B cell (primary cell): Measurements from ENCODE around the gene VWA8. TPM values are rescaled to one million over a fixed set of nuclear protein-coding genes. Genes with fewer than 3 reads are reported as not detected.

Source experiments
- ATAC-seq: fragments of 200-7000 bp; cut with Tn5 transposase; one replicate; pipeline ENCODE4 v1.10.0; 2021; ENCODE audit warnings: low read depth, mild to moderate bottlenecking, moderate number of reproducible peaks, moderate library complexity
- CTCF ChIA-PET: fragments of 350-600 bp; sonication (Branson Sonifier 250); formaldehyde crosslinking; loops from one replicate; lab custom pipeline; 2021; ENCODE audit warnings: antibody characterized with exemption, inconsistent platforms; lab: Charles Lee
- POLR2A ChIA-PET: fragments of 350-600 bp; sonication (Branson Sonifier 250); formaldehyde crosslinking; loops from one replicate; lab custom pipeline; 2021; ENCODE audit warnings: antibody characterized with exemption; lab: Charles Lee
- DNase-seq: peaks from one replicate; pipeline ENCODE4 v3.0.0; 2013
- H2AFZ ChIP-seq: 2 replicates; pipeline ENCODE4 v1.6.1; 2012; ENCODE audit warnings: mild to moderate bottlenecking, low read depth, low read length; ENCODE audit not compliant: insufficient read depth, poor library complexity, severe bottlenecking
- H3K27ac ChIP-seq, 2 donors: 1 replicate in 1 of 2; 2 replicates in 1 of 2; pipeline ENCODE4 v1.5.1; 2012 to 2013; ENCODE audit warnings: low read length in 2 of 2, mild to moderate bottlenecking in 2 of 2, moderate library complexity in 1 of 2
- H3K27me3 ChIP-seq, 4 experiments: fragments of 200-600 bp in 1 of 4; sonication (generic) in 1 of 4; replicated peaks in 1 of 4; 1 replicate in 2 of 4; 2 replicates in 2 of 4; pipeline versions ENCODE4 v1.6.1 to v1.7.0; 2013 to 2016; ENCODE audit warnings: low read length in 3 of 4, mild to moderate bottlenecking in 2 of 4, mixed read lengths in 1 of 4, moderate library complexity in 1 of 4; ENCODE audit not compliant: insufficient read depth in 4 of 4, control insufficient read depth in 3 of 4; ENCODE audit errors: control extremely low read depth in 1 of 4
- H3K36me3 ChIP-seq, 2 experiments: replicated peaks in 1 of 2; 1 replicate in 1 of 2; 2 replicates in 1 of 2; pipeline versions ENCODE4 v1.6.1 to v1.7.1; 2013; ENCODE audit warnings: low read length in 1 of 2; ENCODE audit not compliant: insufficient read depth in 2 of 2, control insufficient read depth in 1 of 2; ENCODE audit errors: control extremely low read depth in 1 of 2, extremely low read depth in 1 of 2
- H3K4me1 ChIP-seq, 2 donors: fragments of 200-600 bp in 1 of 2; sonication (generic) in 1 of 2; 1 replicate in 1 of 2; 2 replicates in 1 of 2; pipeline versions ENCODE4 v1.5.1 to v1.6.1; 2013 to 2017; ENCODE audit warnings: low read length in 2 of 2; ENCODE audit not compliant: control insufficient read depth in 2 of 2, insufficient read depth in 2 of 2
- H3K4me2 ChIP-seq: replicated peaks from 2 replicates; pipeline ENCODE3; 2012; ENCODE audit warnings: mild to moderate bottlenecking, low read depth, low read length; ENCODE audit not compliant: poor library complexity, severe bottlenecking
- H3K4me3 ChIP-seq, 5 experiments: fragments of 200-600 bp in 1 of 5; sonication (generic) in 1 of 5; 1 replicate in 3 of 5; 2 replicates in 2 of 5; pipeline versions ENCODE4 v1.5.1 to v1.7.0; 2011 to 2016; ENCODE audit warnings: low read length in 4 of 5, mild to moderate bottlenecking in 4 of 5, low read depth in 2 of 5, control low read depth in 1 of 5, moderate library complexity in 1 of 5; ENCODE audit not compliant: insufficient read depth in 1 of 5; ENCODE audit errors: control extremely low read depth in 1 of 5, extremely low read depth in 1 of 5
- H3K79me2 ChIP-seq: fragments of 200-600 bp; sonication (generic); one replicate; pipeline ENCODE4 v1.6.0; 2016; ENCODE audit warnings: low read length; ENCODE audit not compliant: control insufficient read depth, insufficient read depth
- H3K9ac ChIP-seq: fragments of 200-600 bp; sonication (generic); 2 replicates; pipeline ENCODE4 v1.6.1; 2017; ENCODE audit warnings: mild to moderate bottlenecking, low read length, moderate library complexity
- H3K9me3 ChIP-seq, 3 donors: one replicate each; pipeline versions ENCODE4 v1.6.1 to v1.7.1; 2013; ENCODE audit warnings: low read length in 2 of 3; ENCODE audit not compliant: control insufficient read depth in 2 of 3, insufficient read depth in 1 of 3; ENCODE audit errors: control extremely low read depth in 1 of 3
- H4K20me1 ChIP-seq: 2 replicates; pipeline ENCODE4 v1.6.0; 2012; ENCODE audit warnings: mild to moderate bottlenecking, low read length; ENCODE audit not compliant: insufficient read depth, control insufficient read depth, poor library complexity, severe bottlenecking
- H3K27ac Mint-ChIP-seq: one replicate; pipeline ENCODE4 v1.8.0; 2021; ENCODE audit warnings: mixed read lengths
- H3K27me3 Mint-ChIP-seq: one replicate; pipeline ENCODE4 v1.8.0; 2021; ENCODE audit warnings: mixed read lengths
- H3K4me1 Mint-ChIP-seq: one replicate; pipeline ENCODE4 v1.8.0; 2021; ENCODE audit warnings: mixed read lengths
- H3K4me3 Mint-ChIP-seq: one replicate; pipeline ENCODE4 v1.8.0; 2021; ENCODE audit warnings: mixed read lengths
- H3K9me3 Mint-ChIP-seq: one replicate; pipeline ENCODE4 v1.8.0; 2022; ENCODE audit warnings: mixed read lengths; ENCODE audit not compliant: insufficient read depth
- CTCF ChIP-seq: fragments of 200-600 bp; IDR thresholded peaks from one replicate; pipeline ENCODE4 v1.8.0; 2022; ENCODE audit warnings: antibody characterized with exemption, mild to moderate bottlenecking
- EZH2 ChIP-seq: IDR thresholded peaks from 2 replicates; pipeline ENCODE4 v1.6.1; 2012; ENCODE audit warnings: borderline replicate concordance, low read depth, mild to moderate bottlenecking, moderate library complexity, low read length; ENCODE audit not compliant: insufficient read depth, poor library complexity, severe bottlenecking
- WGBS: methylation state at CpG from one replicate; pipeline ENCODE4 v1.1.5; 2013; ENCODE audit warnings: missing lambda C conversion rate; ENCODE audit not compliant: insufficient coverage; 5-methylcytosine and 5-hydroxymethylcytosine counted together
- intact Hi-C: fragments of 100-400 bp; cut with micrococcal nuclease; formaldehyde crosslinking; loops from one replicate; pipeline ENCODE4 v1.10.0; 2022
- polyA plus RNA-seq: library from polyadenylated mRNA; depleted of rRNA; stranded (reverse); fragments of >200 nt; gene quantifications from 2 replicates; pipeline ENCODE4 v1.2.3, GENCODE V29; 2012
- total RNA-seq, 2 donors: library from RNA; stranded (reverse); fragments of 120-200 nt in 1 of 2; gene quantifications; 1 replicate in 1 of 2; 2 replicates in 1 of 2; pipeline versions ENCODE4 v1.2.3 to v1.2.4, GENCODE V29; 2013 to 2022

The VWA8 gene
- total and polyA plus RNA-seq, 2 donors (not counting 1 experiment from before 2014, with no cell fraction given): 6.0 to 19.7 TPM

DNA sequence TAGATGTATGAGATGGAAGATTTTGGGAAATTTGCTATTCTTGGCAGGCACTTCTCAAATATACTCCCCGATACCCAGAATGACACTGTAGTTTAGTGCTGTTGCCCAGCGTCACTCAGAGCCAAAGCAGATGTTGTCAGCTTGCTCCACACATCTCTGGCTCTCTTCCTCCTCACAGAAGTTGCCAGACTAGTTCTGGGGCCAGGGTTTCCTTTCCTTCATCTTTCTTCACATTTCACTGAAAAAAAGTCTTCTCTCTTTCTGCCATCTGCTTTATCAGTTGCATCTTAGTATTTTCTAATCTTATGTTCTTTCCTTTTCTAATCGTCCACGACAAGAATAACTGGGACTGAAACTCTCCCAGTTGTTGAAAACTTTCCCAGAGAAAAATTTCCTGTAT is 252.2 kb downstream of the VWA8 start:
- Histone ChIP-seq H3K27me3 (no peaks in the 10 kb centered on the region), H3K4me2 (no peak overlapping the region), H3K79me2 (no peaks in the 10 kb centered on the region), H3K36me3 (no peaks in the 10 kb centered on the region), H3K27ac (no peak overlapping the region), H3K9me3 (no peaks in the 10 kb centered on the region), H2AFZ (no peak overlapping the region), H3K4me3 (no peak overlapping the region), H4K20me1 (no peaks in the 10 kb centered on the region), H3K4me1 (no peaks in the 10 kb centered on the region), H3K9ac (no peak overlapping the region)
- no peak overlapping the region for H3K27ac Mint-ChIP-seq
- H3K4me3 Mint-ChIP-seq: no peak overlapping the region
- POLR2A ChIA-PET: no interaction called here
- DNase-seq (no peak), ATAC-seq (no peak)
- no peak for TF ChIP-seq EZH2
- TF ChIP-seq CTCF: no peak
- intact Hi-C loops: no loop called here
- 100% methylated on average over 2 of the region's 4 CpGs for WGBS
- CTCF ChIA-PET: no interaction called here
- H3K27me3 Mint-ChIP-seq: no peaks in the 10 kb centered on the region
- no peaks in the 10 kb centered on the region for H3K4me1 Mint-ChIP-seq
- H3K9me3 Mint-ChIP-seq: no peaks in the 10 kb centered on the region

- no peak for ATAC-seq
- Histone ChIP-seq H3K27me3 (no peaks in the 10 kb centered on the region), H2AFZ (no peak overlapping the region), H3K79me2 (no peaks in the 10 kb centered on the region), H4K20me1 (no peaks in the 10 kb centered on the region), H3K9me3 (no peaks in the 10 kb centered on the region), H3K9ac (no peak overlapping the region), H3K4me2 (no peak overlapping the region), H3K27ac (no peak overlapping the region), H3K36me3 (no peaks in the 10 kb centered on the region), H3K4me3 (no peak overlapping the region), H3K4me1 (no peaks in the 10 kb centered on the region)
- Mint-ChIP-seq H3K4me3 (no peak overlapping the region), H3K27ac (no peak overlapping the region), H3K9me3 (no peaks in the 10 kb centered on the region), H3K4me1 (no peaks in the 10 kb centered on the region), H3K27me3 (no peaks in the 10 kb centered on the region)
- ChIA-PET POLR2A (no interaction called here), CTCF (no interaction called here)
- WGBS: no CpG with 5 or more reads among the region's 1 CpG
- no peak for DNase-seq
- intact Hi-C loops: no loop called here
- no peak for TF ChIP-seq CTCF
- no peak for TF ChIP-seq EZH2
Measured at GRCh38 chr13:41707194-41707821, 253.6 kb downstream of the VWA8 start.
